SK-N-SH (cell line): ENCODE measurements around the gene RWDD3. TPM values are rescaled to one million over a fixed set of nuclear protein-coding genes. Genes with fewer than 3 reads are reported as not detected.

Experiments used
- CTCF ChIA-PET: fragments of 300-600, 350-600 bp; formaldehyde crosslinking; extraction: SDS; loops from one replicate; lab custom pipeline; 2021; lab: Yijun Ruan, JAX
- POLR2A ChIA-PET: fragments of 350-600 bp; sonication (Branson Sonifier 250); formaldehyde crosslinking; extraction: SDS; loops from one replicate; lab custom pipeline; 2020; ENCODE audit warnings: antibody characterized with exemption, inconsistent platforms; lab: Yijun Ruan, JAX
- DNase-seq: peaks from one replicate; pipeline ENCODE4 v3.0.0; 2012
- H2AFZ ChIP-seq: fragments of 200-600 bp; sonication (generic); 2 replicates; pipeline ENCODE4 v1.8.1; 2016; ENCODE audit warnings: antibody characterized with exemption, mild to moderate bottlenecking, low read depth
- H3F3A ChIP-seq: fragments of 200-600 bp; sonication (generic); replicated peaks from 2 replicates; pipeline ENCODE3; 2016; ENCODE audit warnings: antibody characterized with exemption, mild to moderate bottlenecking; ENCODE audit not compliant: insufficient read depth
- H3K27ac ChIP-seq, 2 experiments: fragments of 200-500 bp in 1 of 2; fragments of 200-600 bp in 1 of 2; sonication (Bioruptor generic) in 1 of 2; sonication (generic), shearing (Covaris generic) in 1 of 2; 2 replicates each; pipeline versions ENCODE4 v1.5.1 to v1.6.1; 2014 to 2016; ENCODE audit warnings: low read depth in 2 of 2, inconsistent platforms in 1 of 2, low read length in 1 of 2, mild to moderate bottlenecking in 1 of 2, mixed read lengths in 1 of 2
- H3K27me3 ChIP-seq: fragments of 200-600 bp; sonication (generic), shearing (Covaris generic); 2 replicates; pipeline ENCODE4 v1.6.1; 2016; ENCODE audit warnings: mixed run types; ENCODE audit not compliant: insufficient read depth
- H3K36me3 ChIP-seq, 2 experiments: fragments of 200-500 bp in 1 of 2; fragments of 200-600 bp in 1 of 2; sonication (Bioruptor generic) in 1 of 2; sonication (generic) in 1 of 2; replicated peaks in 1 of 2; 2 replicates each; pipeline versions ENCODE3 to v1.5.1; 2014 to 2016; ENCODE audit warnings: low read length in 1 of 2, mild to moderate bottlenecking in 1 of 2; ENCODE audit not compliant: insufficient read depth in 2 of 2, control insufficient read depth in 1 of 2
- H3K4me1 ChIP-seq, 2 experiments: fragments of 200-500 bp in 1 of 2; fragments of 200-600 bp in 1 of 2; sonication (Bioruptor generic) in 1 of 2; sonication (generic), shearing (Covaris generic) in 1 of 2; 2 replicates each; pipeline versions ENCODE4 v1.5.1 to v1.6.1; 2014 to 2016; ENCODE audit warnings: low read depth in 1 of 2, low read length in 1 of 2, mixed run types in 1 of 2; ENCODE audit not compliant: insufficient read depth in 2 of 2, control insufficient read depth in 1 of 2
- H3K4me2 ChIP-seq: fragments of 200-600 bp; sonication (generic), shearing (Covaris generic); 2 replicates; pipeline ENCODE4 v1.6.1; 2017; ENCODE audit warnings: mixed run types
- H3K4me3 ChIP-seq, 2 experiments: fragments of 200-500 bp in 1 of 2; fragments of 200-600 bp in 1 of 2; sonication (Bioruptor generic) in 1 of 2; sonication (generic), shearing (Covaris generic) in 1 of 2; 2 replicates each; pipeline versions ENCODE4 v1.5.1 to v1.8.1; 2014 to 2016; ENCODE audit warnings: low read depth in 2 of 2, inconsistent platforms in 1 of 2, low read length in 1 of 2, mild to moderate bottlenecking in 1 of 2, mixed read lengths in 1 of 2, moderate library complexity in 1 of 2
- H3K79me2 ChIP-seq: fragments of 200-600 bp; sonication (generic); 2 replicates; pipeline ENCODE4 v1.8.1; 2017; ENCODE audit warnings: mild to moderate bottlenecking; ENCODE audit not compliant: insufficient read depth
- H3K9ac ChIP-seq: fragments of 200-600 bp; sonication (generic); 2 replicates; pipeline ENCODE4 v1.6.1; 2017; ENCODE audit warnings: mixed run types
- H3K9me2 ChIP-seq: fragments of 200-600 bp; sonication (generic); 2 replicates; pipeline ENCODE4 v1.6.1; 2017; ENCODE audit warnings: mixed run types
- H3K9me3 ChIP-seq: fragments of 200-600 bp; sonication (generic); 2 replicates; pipeline ENCODE4 v1.6.1; 2017; ENCODE audit warnings: mixed run types, mild to moderate bottlenecking, moderate library complexity
- H4K20me1 ChIP-seq: fragments of 200-600 bp; sonication (generic); 2 replicates; pipeline ENCODE4 v1.6.1; 2017; ENCODE audit warnings: mild to moderate bottlenecking, mixed run types; ENCODE audit not compliant: insufficient read depth
- CTCF ChIP-seq: fragments of 200-600 bp; sonication (generic); IDR thresholded peaks from 2 replicates; pipeline ENCODE4 v1.6.1; 2017; ENCODE audit warnings: antibody characterized with exemption, mild to moderate bottlenecking, moderate library complexity
- ELF1 ChIP-seq: IDR thresholded peaks from 2 replicates; pipeline ENCODE4 v1.4.0; 2012
- EP300 ChIP-seq, 2 experiments: IDR thresholded peaks; 2 replicates each; pipeline versions ENCODE4 v1.4.0 to v1.6.1; 2012; ENCODE audit warnings: borderline replicate concordance in 1 of 2, low read depth in 1 of 2, low read length in 1 of 2
- FOXM1 ChIP-seq: IDR thresholded peaks from 2 replicates; pipeline ENCODE4 v1.4.0; 2012; ENCODE audit warnings: low read depth, mild to moderate bottlenecking
- MAX ChIP-seq: IDR thresholded peaks from 2 replicates; pipeline ENCODE4 v1.4.0; 2012; ENCODE audit warnings: low read depth
- RAD21 ChIP-seq: IDR thresholded peaks from 2 replicates; pipeline ENCODE4 v1.6.1; 2012; ENCODE audit warnings: mild to moderate bottlenecking, low read length
- SIN3A ChIP-seq: IDR thresholded peaks from 2 replicates; pipeline ENCODE4 v1.6.1; 2012; ENCODE audit warnings: low read depth, mild to moderate bottlenecking, low read length, moderate library complexity, borderline replicate concordance
- SMC3 ChIP-seq: IDR thresholded peaks from 2 replicates; pipeline ENCODE4 v1.6.1; 2012; ENCODE audit warnings: low read depth, low read length, improper control_type of control experiment
- ZBTB33 ChIP-seq: IDR thresholded peaks from 2 replicates; pipeline ENCODE4 v1.4.0; 2012; ENCODE audit warnings: low read depth, borderline replicate concordance
- WGBS: methylation state at CpG from one replicate; pipeline ENCODE4 v1.1.6; 2017; ENCODE audit warnings: low lambda C conversion rate; 5-methylcytosine and 5-hydroxymethylcytosine counted together
- polyA plus RNA-seq, 3 experiments: library from polyadenylated mRNA; depleted of rRNA; stranded (reverse); fragments of >200 nt; gene quantifications; 2 replicates each; pipeline ENCODE4 v1.2.3, GENCODE V29; 2012

RWDD3 gene
- polyA plus RNA-seq, 1 of the 3 experiments (the other 2 are of a cell fraction): 11.9 TPM

DNA sequence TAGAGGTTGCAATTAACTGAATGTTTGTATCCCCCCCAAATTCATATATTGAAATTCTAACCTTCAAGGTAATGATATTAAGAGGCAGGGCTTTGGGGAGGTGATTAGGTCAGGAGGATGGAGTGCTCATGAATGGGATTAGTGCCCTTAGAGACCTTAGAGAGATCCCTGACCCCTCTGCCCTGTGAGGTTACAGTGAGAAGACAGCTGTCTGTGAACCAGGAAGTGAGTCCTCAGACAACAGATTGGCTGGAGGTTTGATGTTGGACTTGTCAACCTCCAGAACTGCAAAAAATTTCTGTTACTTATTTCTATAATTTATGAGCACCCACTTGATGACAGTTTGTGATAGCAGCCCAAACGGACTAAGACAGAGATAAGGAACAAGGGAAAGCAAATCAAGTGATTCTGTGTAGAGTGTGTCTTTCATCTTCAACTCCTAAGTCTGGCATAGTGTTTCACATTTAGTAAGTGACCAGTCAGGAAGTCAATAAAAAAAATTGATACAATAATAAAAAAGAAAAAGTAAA lies 30.0 kb upstream of the RWDD3 start:
- H3K79me2 ChIP-seq: no peaks in the 10 kb centered on the region
- H3K4me1 ChIP-seq: peaks cover 0 to 4% of the 10 kb centered on the region in 2 experiments; a peak in 1 of 4 replicates
- H3K9me3 ChIP-seq: no peaks in the 10 kb centered on the region
- no peak for TF ChIP-seq EP300 (IDR thresholded peaks at IDR 0.05; ENCODE audit: borderline replicate concordance in 1 of 2, low read depth in 1 of 2, low read length in 1 of 2)
- TF ChIP-seq SMC3: no peak
- no peak for TF ChIP-seq RAD21
- no peak for TF ChIP-seq ZBTB33
- no peak for TF ChIP-seq ELF1
- TF ChIP-seq SIN3A: no peak
- no peak for TF ChIP-seq CTCF
- ChIA-PET POLR2A (no interaction called here), CTCF (interaction anchor here (1.1 kb wide), 1 partner anchor 11 kb away, joined by 5 read pairs; no protein-coding TSS in a partner anchor)
- no peaks in the 10 kb centered on the region for H4K20me1 ChIP-seq
- no peaks in the 10 kb centered on the region for H3K36me3 ChIP-seq
- no peak overlapping the region for H3K9ac ChIP-seq
- no peaks in the 10 kb centered on the region for H3K9me2 ChIP-seq
- DNase-seq: no peak
- no peak overlapping the region for H3K4me2 ChIP-seq
- H3F3A ChIP-seq: no peaks in the 10 kb centered on the region
- H2AFZ ChIP-seq: no peak overlapping the region
- no peak overlapping the region for H3K27ac ChIP-seq
- H3K4me3 ChIP-seq: no peak overlapping the region
- no peaks in the 10 kb centered on the region for H3K27me3 ChIP-seq
- whole genome bisulfite sequencing: 22% methylated on average over 1 of the region's 1 CpG

- Histone ChIP-seq H3K4me1 (peaks cover 0 to 4% of the 10 kb centered on the region in 2 experiments; a peak in 1 of 4 replicates), H3K9ac (no peak overlapping the region), H3K79me2 (no peaks in the 10 kb centered on the region), H3K4me2 (no peak overlapping the region), H3K9me3 (no peaks in the 10 kb centered on the region), H3F3A (no peaks in the 10 kb centered on the region), H3K36me3 (no peaks in the 10 kb centered on the region), H3K27me3 (no peaks in the 10 kb centered on the region), H3K4me3 (no peak overlapping the region), H4K20me1 (no peaks in the 10 kb centered on the region), H2AFZ (no peak overlapping the region), H3K9me2 (no peaks in the 10 kb centered on the region), H3K27ac (no peak overlapping the region)
- WGBS: 59% methylated on average over 2 of the region's 2 CpGs
- ChIA-PET CTCF (interaction anchor here (0.9 to 1.2 kb wide), 3 partner anchors 11 to 103 kb away, joined by 3 to 5 read pairs (median 3); partner anchors contain the start of gene RWDD3), POLR2A (no interaction called here)
- DNase-seq: no peak
- TF ChIP-seq MAX: no peak
- TF ChIP-seq FOXM1: no peak
Observed at GRCh38 chr1:95206514-95206913, 27.5 kb upstream of the RWDD3 start.
